SK-N-SH (cell line): ENCODE data around the gene RASL11B. TPM values are rescaled to one million over a fixed set of nuclear protein-coding genes. Genes with fewer than 3 reads are reported as not detected.

Source experiments
- CTCF ChIA-PET: fragments of 300-600, 350-600 bp; formaldehyde crosslinking; extraction: SDS; loops from one replicate; lab custom pipeline; 2021; lab: Yijun Ruan, JAX
- POLR2A ChIA-PET: fragments of 350-600 bp; sonication (Branson Sonifier 250); formaldehyde crosslinking; extraction: SDS; loops from one replicate; lab custom pipeline; 2020; ENCODE audit warnings: antibody characterized with exemption, inconsistent platforms; lab: Yijun Ruan, JAX
- DNase-seq: peaks from one replicate; pipeline ENCODE4 v3.0.0; 2012
- H2AFZ ChIP-seq: fragments of 200-600 bp; sonication (generic); 2 replicates; pipeline ENCODE4 v1.8.1; 2016; ENCODE audit warnings: antibody characterized with exemption, mild to moderate bottlenecking, low read depth
- H3F3A ChIP-seq: fragments of 200-600 bp; sonication (generic); replicated peaks from 2 replicates; pipeline ENCODE3; 2016; ENCODE audit warnings: antibody characterized with exemption, mild to moderate bottlenecking; ENCODE audit not compliant: insufficient read depth
- H3K27ac ChIP-seq, 2 experiments: fragments of 200-500 bp in 1 of 2; fragments of 200-600 bp in 1 of 2; sonication (Bioruptor generic) in 1 of 2; sonication (generic), shearing (Covaris generic) in 1 of 2; 2 replicates each; pipeline versions ENCODE4 v1.5.1 to v1.6.1; 2014 to 2016; ENCODE audit warnings: low read depth in 2 of 2, inconsistent platforms in 1 of 2, low read length in 1 of 2, mild to moderate bottlenecking in 1 of 2, mixed read lengths in 1 of 2
- H3K27me3 ChIP-seq: fragments of 200-600 bp; sonication (generic), shearing (Covaris generic); 2 replicates; pipeline ENCODE4 v1.6.1; 2016; ENCODE audit warnings: mixed run types; ENCODE audit not compliant: insufficient read depth
- H3K36me3 ChIP-seq, 2 experiments: fragments of 200-500 bp in 1 of 2; fragments of 200-600 bp in 1 of 2; sonication (Bioruptor generic) in 1 of 2; sonication (generic) in 1 of 2; replicated peaks in 1 of 2; 2 replicates each; pipeline versions ENCODE3 to v1.5.1; 2014 to 2016; ENCODE audit warnings: low read length in 1 of 2, mild to moderate bottlenecking in 1 of 2; ENCODE audit not compliant: insufficient read depth in 2 of 2, control insufficient read depth in 1 of 2
- H3K4me1 ChIP-seq, 2 experiments: fragments of 200-500 bp in 1 of 2; fragments of 200-600 bp in 1 of 2; sonication (Bioruptor generic) in 1 of 2; sonication (generic), shearing (Covaris generic) in 1 of 2; 2 replicates each; pipeline versions ENCODE4 v1.5.1 to v1.6.1; 2014 to 2016; ENCODE audit warnings: low read depth in 1 of 2, low read length in 1 of 2, mixed run types in 1 of 2; ENCODE audit not compliant: insufficient read depth in 2 of 2, control insufficient read depth in 1 of 2
- H3K4me2 ChIP-seq: fragments of 200-600 bp; sonication (generic), shearing (Covaris generic); 2 replicates; pipeline ENCODE4 v1.6.1; 2017; ENCODE audit warnings: mixed run types
- H3K4me3 ChIP-seq, 2 experiments: fragments of 200-500 bp in 1 of 2; fragments of 200-600 bp in 1 of 2; sonication (Bioruptor generic) in 1 of 2; sonication (generic), shearing (Covaris generic) in 1 of 2; 2 replicates each; pipeline versions ENCODE4 v1.5.1 to v1.8.1; 2014 to 2016; ENCODE audit warnings: low read depth in 2 of 2, inconsistent platforms in 1 of 2, low read length in 1 of 2, mild to moderate bottlenecking in 1 of 2, mixed read lengths in 1 of 2, moderate library complexity in 1 of 2
- H3K79me2 ChIP-seq: fragments of 200-600 bp; sonication (generic); 2 replicates; pipeline ENCODE4 v1.8.1; 2017; ENCODE audit warnings: mild to moderate bottlenecking; ENCODE audit not compliant: insufficient read depth
- H3K9ac ChIP-seq: fragments of 200-600 bp; sonication (generic); 2 replicates; pipeline ENCODE4 v1.6.1; 2017; ENCODE audit warnings: mixed run types
- H3K9me2 ChIP-seq: fragments of 200-600 bp; sonication (generic); 2 replicates; pipeline ENCODE4 v1.6.1; 2017; ENCODE audit warnings: mixed run types
- H3K9me3 ChIP-seq: fragments of 200-600 bp; sonication (generic); 2 replicates; pipeline ENCODE4 v1.6.1; 2017; ENCODE audit warnings: mixed run types, mild to moderate bottlenecking, moderate library complexity
- H4K20me1 ChIP-seq: fragments of 200-600 bp; sonication (generic); 2 replicates; pipeline ENCODE4 v1.6.1; 2017; ENCODE audit warnings: mild to moderate bottlenecking, mixed run types; ENCODE audit not compliant: insufficient read depth
- EP300 ChIP-seq, 2 experiments: IDR thresholded peaks; 2 replicates each; pipeline versions ENCODE4 v1.4.0 to v1.6.1; 2012; ENCODE audit warnings: borderline replicate concordance in 1 of 2, low read depth in 1 of 2, low read length in 1 of 2
- GATA2 ChIP-seq: sonication (generic); formaldehyde crosslinking; IDR thresholded peaks from 2 replicates; pipeline ENCODE4 v1.5.0; 2020; ENCODE audit warnings: mild to moderate bottlenecking, missing genetic modification reagents
- MAX ChIP-seq: IDR thresholded peaks from 2 replicates; pipeline ENCODE4 v1.4.0; 2012; ENCODE audit warnings: low read depth
- MXI1 ChIP-seq: IDR thresholded peaks from 2 replicates; pipeline ENCODE4 v1.6.1; 2012; ENCODE audit warnings: mild to moderate bottlenecking, low read depth, low read length, improper control_type of control experiment
- NFIC ChIP-seq: IDR thresholded peaks from 2 replicates; pipeline ENCODE4 v1.4.0; 2012; ENCODE audit warnings: borderline replicate concordance
- PBX3 ChIP-seq: IDR thresholded peaks from 2 replicates; pipeline ENCODE4; 2012
- RAD21 ChIP-seq: IDR thresholded peaks from 2 replicates; pipeline ENCODE4 v1.6.1; 2012; ENCODE audit warnings: mild to moderate bottlenecking, low read length
- REST ChIP-seq: IDR thresholded peaks from 2 replicates; pipeline ENCODE4 v1.6.1; 2012; ENCODE audit warnings: mild to moderate bottlenecking, low read depth, low read length, moderate library complexity
- RFX5 ChIP-seq: IDR thresholded peaks from 2 replicates; pipeline ENCODE4 v1.6.1; 2012; ENCODE audit warnings: mild to moderate bottlenecking, improper control_type of control experiment, low read length
- RXRA ChIP-seq: IDR thresholded peaks from 2 replicates; pipeline ENCODE4 v1.4.0; 2012; ENCODE audit warnings: low read depth, mild to moderate bottlenecking, borderline replicate concordance
- TCF12 ChIP-seq: IDR thresholded peaks from 2 replicates; pipeline ENCODE4 v1.4.0; 2012
- ZBTB33 ChIP-seq: IDR thresholded peaks from 2 replicates; pipeline ENCODE4 v1.4.0; 2012; ENCODE audit warnings: low read depth, borderline replicate concordance
- WGBS: methylation state at CpG from one replicate; pipeline ENCODE4 v1.1.6; 2017; ENCODE audit warnings: low lambda C conversion rate; 5-methylcytosine and 5-hydroxymethylcytosine counted together
- polyA plus RNA-seq, 3 experiments: library from polyadenylated mRNA; depleted of rRNA; stranded (reverse); fragments of >200 nt; gene quantifications; 2 replicates each; pipeline ENCODE4 v1.2.3, GENCODE V29; 2012

The RASL11B gene
- polyA plus RNA-seq, 1 of the 3 experiments (the other 2 are of a cell fraction) = 0.54 TPM

- H3F3A ChIP-seq = peaks cover 9% of the 10 kb centered on the region
- no peak overlapping the region for H2AFZ ChIP-seq
- H3K9ac ChIP-seq = no peak overlapping the region
- ChIA-PET POLR2A (interaction anchor here (3.8 kb wide), 1 partner anchor 154 kb away, joined by 28 read pairs; no protein-coding TSS in a partner anchor), CTCF (interaction anchor here (0.7 to 5.1 kb wide), 5 partner anchors 15 to 758 kb away, joined by 3 to 55 read pairs (median 4); partner anchors contain the start of gene USP46)
- H3K27ac ChIP-seq = peak overlapping the region in 1 of 2 experiments; percentile 100; a peak in 2 of 4 replicates
- DNase-seq = no peak
- H3K9me3 ChIP-seq = no peaks in the 10 kb centered on the region
- H4K20me1 ChIP-seq = no peaks in the 10 kb centered on the region
- H3K36me3 ChIP-seq = peaks cover 0 to 17% of the 10 kb centered on the region in 2 experiments
- peaks cover 0 to 67% of the 10 kb centered on the region in 2 experiments; a peak in 3 of 4 replicates for H3K4me1 ChIP-seq
- TF ChIP-seq GATA2 (CRISPR knock-in tag) (peak; percentile 71), REST (no peak), RAD21 (no peak), RXRA (no peak), RFX5 (no peak), NFIC (no peak), PBX3 (no peak), MAX (no peak), MXI1 (no peak), ZBTB33 (no peak), TCF12 (no peak), EP300 (IDR thresholded peaks at IDR 0.05; ENCODE audit: borderline replicate concordance in 1 of 2, low read depth in 1 of 2, low read length in 1 of 2) (peak in 1 of 2 experiments; percentile 63; a peak in 1 of 4 replicates)
- no peak overlapping the region for H3K4me2 ChIP-seq
- 55% methylated on average over 4 of the region's 4 CpGs for WGBS
- no peaks in the 10 kb centered on the region for H3K27me3 ChIP-seq
- no peaks in the 10 kb centered on the region for H3K79me2 ChIP-seq
- H3K9me2 ChIP-seq = no peaks in the 10 kb centered on the region
- H3K4me3 ChIP-seq = no peak overlapping the region
Measured at GRCh38 chr4:52866734-52867133, 4.6 kb downstream of the RASL11B start.
